GM12892 (cell line): ENCODE results near the gene MAP1LC3B2.

ENCODE experiments used
- DNase-seq: peaks from one replicate; pipeline ENCODE4 v3.0.0; 2011; ENCODE audit not compliant: insufficient read length
- FAIRE-seq: peaks from 2 replicates; lab custom pipeline; 2011; peaks lifted over from hg19 to GRCh38; lab: Jason Lieb, UNC
- POLR2A ChIP-seq: IDR thresholded peaks from 2 replicates; pipeline ENCODE4 v1.6.1; 2011; ENCODE audit warnings: low read depth, low read length, control low read depth
- POLR2AphosphoS5 ChIP-seq: IDR thresholded peaks from 2 replicates; pipeline ENCODE4 v1.6.1; 2011; ENCODE audit warnings: low read depth, low read length, control low read depth
- TAF1 ChIP-seq: IDR thresholded peaks from 2 replicates; pipeline ENCODE4 v1.6.1; 2011; ENCODE audit warnings: low read depth, mild to moderate bottlenecking, control low read depth, low read length, borderline replicate concordance

The MAP1LC3B2 gene

DNA sequence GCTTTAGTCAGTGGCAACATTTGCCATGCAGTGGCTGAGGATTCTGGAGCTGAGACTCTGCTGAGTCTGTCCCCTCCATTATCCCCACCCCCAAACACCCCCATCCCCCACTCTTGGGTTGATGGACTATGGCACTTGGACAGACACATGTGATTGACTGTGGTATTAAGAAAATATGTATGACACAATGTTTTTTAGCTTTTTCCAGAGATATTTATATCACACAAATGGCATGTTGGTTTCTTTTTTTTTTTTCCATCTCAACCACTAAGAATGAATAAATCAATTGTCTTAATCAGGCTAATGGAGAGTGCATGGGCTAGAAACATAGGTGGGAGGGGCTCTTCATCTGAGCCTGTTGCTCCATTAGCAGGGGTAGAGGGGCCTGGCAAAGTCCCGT, 30.7 kb upstream of the MAP1LC3B2 start:
- DNase-seq (no peak), FAIRE-seq (no peak)
- TF ChIP-seq TAF1 (no peak), POLR2AphosphoS5 (no peak), POLR2A (no peak)

DNA sequence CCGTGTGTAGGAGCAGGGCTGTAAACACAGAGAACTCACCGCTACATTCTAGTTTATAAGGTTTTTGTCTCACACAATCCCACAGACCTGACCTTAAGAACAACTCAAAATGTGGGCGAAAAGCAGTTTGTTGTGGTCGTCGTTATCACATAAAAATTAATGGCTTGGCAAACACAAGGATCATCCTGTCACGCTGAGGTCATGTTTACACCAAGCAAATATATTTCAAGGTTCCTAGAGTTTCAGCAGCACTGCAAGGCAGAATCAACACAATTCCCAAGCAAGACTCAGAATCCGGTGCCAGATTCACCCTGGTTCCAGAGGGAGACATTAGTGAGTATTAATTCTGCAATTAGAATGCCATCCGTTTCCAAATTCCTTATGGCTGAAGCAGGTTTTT, 30.1 kb upstream of the MAP1LC3B2 start:
- FAIRE-seq (no peak), DNase-seq (no peak)

DNA sequence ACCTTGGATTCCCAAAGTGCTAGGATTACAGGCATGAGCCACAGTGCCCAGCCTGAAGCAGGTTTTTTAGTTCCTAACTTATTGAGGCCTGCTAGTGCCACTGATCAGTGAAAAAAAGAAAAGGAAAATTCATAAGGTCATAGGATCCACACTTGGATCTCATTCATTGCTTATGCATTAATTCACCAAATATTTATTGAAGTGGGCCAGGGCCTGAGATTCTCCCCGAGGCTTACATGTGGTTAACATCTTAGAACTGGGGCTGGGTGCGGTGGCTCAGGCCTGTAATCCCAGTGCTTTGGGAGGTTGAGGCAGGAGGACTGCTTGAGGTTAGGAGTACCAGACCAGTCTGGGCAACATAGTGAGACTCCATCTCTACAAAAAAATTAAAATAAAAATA, 29.5 kb upstream of the MAP1LC3B2 start:
- DNase-seq, result no peak
- TF ChIP-seq POLR2A, result no peak
- no peak for TF ChIP-seq POLR2AphosphoS5
- no peak for TF ChIP-seq TAF1
- FAIRE-seq, result no peak

More for the DNA sequence above, 30.1 kb upstream of the MAP1LC3B2 start:
- TF ChIP-seq POLR2A (no peak), POLR2AphosphoS5 (no peak), TAF1 (no peak)

DNA sequence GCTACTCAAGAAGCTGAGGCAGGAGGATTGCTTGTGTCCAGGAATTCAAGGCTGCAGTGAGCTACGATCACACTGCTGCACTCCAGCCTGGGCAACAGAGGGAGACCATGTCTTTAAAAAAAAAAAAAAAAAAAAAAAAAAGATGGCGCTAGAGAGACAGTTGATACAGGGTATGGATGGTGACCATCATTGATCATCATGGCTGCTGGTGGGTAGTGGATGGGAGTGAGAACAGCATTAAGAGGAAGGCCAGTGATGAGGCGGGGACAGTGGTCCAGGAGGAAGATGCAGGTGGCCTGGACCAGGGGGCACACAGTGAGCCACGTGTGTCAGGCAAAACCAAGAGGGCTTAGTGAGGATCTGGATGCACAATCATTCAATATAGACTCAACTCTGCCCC, 26.8 kb upstream of the MAP1LC3B2 start:
- DNase-seq (no peak), FAIRE-seq (no peak)
- TF ChIP-seq POLR2A (no peak), TAF1 (no peak), POLR2AphosphoS5 (no peak)

DNA sequence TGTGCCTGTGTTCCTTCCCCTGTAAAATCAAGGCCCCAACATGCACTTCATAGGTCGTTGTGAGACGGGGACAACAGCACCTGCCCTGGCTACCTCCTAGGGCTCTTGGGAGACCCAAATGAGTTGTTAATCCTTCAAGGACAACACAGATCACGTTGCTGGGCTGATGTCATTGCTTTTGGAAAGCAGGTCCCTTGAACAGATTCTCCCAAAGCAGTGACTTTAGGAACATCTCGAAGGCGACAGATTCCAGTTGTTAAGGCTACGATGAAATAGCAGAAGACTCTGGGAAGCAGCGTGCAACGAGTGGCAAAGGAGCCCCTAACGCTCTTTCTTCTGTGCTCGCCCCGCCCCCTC, 26.2 kb upstream of the MAP1LC3B2 start:
- no peak for DNase-seq
- FAIRE-seq, result no peak
- TF ChIP-seq TAF1, result no peak
- TF ChIP-seq POLR2A, result no peak
- TF ChIP-seq POLR2AphosphoS5, result no peak

DNA sequence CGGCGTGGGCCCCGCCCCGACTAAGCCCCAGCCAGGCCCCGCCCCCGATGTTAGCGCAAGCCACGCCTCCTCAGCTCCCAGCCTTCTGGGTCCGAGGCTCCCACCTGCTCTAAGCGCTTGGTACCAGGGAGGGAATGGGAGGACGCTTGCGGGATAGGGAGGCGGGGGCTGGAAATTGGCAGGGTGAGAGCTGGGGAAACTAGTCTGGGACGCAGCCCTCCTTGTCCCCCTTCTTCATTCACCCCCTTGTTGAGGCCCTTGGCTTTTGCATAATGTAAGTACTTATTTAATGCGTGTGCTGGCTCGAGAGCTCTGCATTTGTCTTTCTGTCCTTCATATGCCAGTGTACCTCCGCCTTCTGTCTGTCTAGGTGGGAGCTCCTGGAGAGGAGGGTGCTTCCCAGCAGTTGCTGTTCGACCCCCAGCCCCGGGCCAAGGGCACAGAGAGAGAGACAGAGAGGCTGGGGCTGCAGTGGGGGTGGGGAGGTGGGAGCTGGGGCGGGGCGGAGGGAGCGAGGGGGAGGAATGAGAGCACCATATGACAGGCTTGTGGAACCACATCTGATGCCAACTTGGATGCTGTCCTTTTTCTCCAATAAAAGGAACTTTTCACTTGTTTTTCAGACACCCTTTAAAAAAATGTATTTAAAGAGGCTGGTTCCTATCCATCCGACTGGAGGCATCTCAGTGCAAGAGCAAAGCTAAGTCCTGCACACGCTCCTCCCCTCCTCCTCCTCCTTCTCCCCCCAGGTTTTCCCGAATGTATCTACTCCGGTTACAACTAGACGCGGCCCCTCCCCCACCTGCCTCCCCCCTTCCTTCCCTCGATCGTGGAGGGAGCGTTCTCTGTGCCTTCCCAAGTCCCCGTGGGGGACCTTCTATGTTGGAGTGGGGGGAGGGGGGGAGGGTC, 25.6 kb upstream of the MAP1LC3B2 start:
- FAIRE-seq, result no peak
- TF ChIP-seq POLR2A (0 out of 2 replicates have a peak, but pooled peaks have one; percentile 15), TAF1 (no peak)
- peak; percentile 80 for DNase-seq

DNA sequence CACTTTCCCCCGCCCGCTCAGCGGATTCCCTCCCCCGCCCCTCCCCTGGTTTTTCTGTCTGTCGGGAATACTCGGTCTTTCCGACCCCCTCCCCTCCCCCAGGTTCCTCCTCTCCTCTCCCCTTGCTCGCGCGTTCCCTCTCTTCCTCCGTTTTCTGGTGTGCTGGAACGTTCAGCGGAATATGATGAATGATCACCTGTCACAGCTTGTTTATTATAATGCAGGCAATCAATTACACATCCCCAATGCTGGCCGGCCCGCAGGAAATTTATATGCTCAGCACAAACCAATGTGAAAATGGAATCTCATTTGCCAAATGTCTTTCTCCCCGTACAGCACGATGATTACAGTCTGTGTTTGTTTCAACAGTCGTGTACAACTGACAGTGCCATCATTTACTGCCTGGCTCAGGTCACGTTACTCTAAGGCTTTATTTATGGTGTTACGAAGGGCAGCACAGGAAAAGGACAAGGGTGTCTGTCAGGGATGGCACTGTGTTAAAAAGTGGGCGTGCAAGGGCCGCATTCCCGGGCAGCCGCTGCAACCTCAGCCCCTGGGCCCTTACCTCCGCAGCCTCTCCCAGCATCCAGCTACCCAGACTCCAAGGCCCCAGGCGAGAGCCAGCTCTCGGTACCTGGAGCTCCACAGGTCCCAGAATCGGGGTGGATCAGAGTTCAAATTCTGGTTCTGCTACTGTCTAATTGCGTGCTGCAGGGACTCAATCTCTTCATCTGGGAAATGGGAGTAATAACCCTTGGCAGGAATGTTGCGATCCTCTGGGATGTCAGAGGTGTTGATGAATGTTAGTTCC, 24.7 kb upstream of the MAP1LC3B2 start:
- TF ChIP-seq POLR2AphosphoS5, result no peak
- no peak for TF ChIP-seq TAF1
- TF ChIP-seq POLR2A, result no peak
- DNase-seq (no peak), FAIRE-seq (peak; percentile 9)

DNA sequence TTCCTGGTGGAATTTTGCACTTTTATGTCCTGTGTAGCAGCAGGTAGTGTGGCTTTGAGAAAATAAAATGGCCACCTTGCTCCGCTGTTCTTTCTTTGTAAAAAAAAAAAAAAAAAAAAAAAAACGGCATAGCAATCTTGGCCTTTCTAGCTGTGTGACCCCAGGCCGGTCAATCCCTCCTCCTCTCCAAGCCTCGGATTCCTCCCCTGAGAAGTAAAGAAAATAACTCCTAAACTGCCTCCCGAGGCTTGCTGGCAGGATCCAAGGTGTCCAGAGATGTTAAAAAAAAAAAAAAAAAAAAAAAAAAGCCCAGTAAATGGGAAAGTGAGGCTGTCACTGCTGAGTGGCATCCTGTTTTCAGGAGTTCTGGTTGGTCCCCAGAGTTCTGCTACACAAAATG, 23.9 kb upstream of the MAP1LC3B2 start:
- no peak for TF ChIP-seq POLR2A
- no peak for TF ChIP-seq TAF1
- TF ChIP-seq POLR2AphosphoS5, result no peak
- no peak for DNase-seq
- FAIRE-seq, result no peak

DNA sequence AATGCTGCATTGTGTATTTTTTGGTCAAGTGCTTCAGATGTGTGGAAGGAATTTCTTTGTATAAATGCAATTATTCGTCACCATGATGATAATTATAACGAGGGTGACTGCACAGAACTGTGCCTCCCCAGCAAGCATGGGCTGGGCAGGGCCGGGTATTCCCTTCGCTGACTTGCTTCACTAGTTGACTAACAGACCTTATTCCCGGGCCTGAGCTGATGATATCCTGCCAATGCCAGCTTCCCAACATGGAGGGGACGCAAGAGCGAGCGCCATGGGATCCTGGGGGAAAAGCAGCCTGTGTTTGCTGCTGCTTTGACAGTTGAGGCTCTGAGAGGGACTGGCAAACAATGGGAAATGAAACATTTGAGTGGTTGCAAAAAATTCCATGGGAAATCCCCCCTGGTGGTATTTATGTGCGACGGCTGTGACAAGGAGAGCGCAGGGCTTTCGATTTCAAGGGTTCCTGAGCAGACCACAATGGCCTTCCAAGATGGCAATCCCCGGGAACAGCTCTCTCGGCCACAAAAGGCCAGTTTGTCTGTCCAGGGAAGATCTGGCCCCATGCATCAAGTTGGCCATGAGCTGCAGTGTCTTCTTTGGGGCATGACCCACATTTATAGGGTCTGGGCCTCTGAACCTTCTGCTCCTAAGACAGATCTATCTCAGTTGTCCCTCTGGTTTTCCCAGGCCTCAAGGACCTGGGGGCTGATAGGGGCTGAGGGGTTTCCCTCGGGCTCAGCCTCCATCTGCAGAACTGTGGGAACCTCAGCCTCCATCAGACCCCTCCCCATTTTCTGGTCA, 21.9 kb upstream of the MAP1LC3B2 start:
- no peak for DNase-seq
- peak; percentile 5 for FAIRE-seq
- TF ChIP-seq POLR2AphosphoS5, result no peak
- peak; percentile 49; the same call in 1 of the 2 replicates for TF ChIP-seq POLR2A
- TF ChIP-seq TAF1, result peak; percentile 42; the same call in 1 of the 2 replicates

DNA sequence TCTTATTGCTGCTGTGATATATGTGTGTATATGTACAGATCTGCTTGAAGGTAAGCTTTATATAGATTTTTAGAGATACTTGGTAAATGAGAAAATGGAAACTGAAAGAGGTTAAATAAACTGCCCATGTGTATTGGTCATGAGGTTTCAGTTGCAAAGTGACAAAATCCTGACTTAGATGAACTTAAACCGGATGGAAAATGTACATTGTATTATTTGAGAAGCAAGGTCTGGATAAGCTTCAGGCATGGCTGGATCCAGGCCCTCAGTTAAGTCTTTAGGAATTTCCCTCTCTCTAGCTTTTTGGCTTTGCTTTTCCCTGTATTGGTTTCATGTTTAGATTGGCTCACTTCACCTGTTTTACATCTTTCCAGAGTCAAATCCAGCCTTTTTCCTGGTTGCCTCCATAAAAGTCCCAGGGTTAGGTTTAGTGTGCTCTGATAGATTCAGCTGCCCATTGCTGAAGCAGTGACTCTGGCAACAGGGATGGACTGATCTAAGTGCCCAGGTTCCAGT, 21.0 kb upstream of the MAP1LC3B2 start:
- FAIRE-seq, result peak; percentile 77
- TF ChIP-seq POLR2AphosphoS5 (no peak), POLR2A (no peak), TAF1 (no peak)
- DNase-seq, result no peak

DNA sequence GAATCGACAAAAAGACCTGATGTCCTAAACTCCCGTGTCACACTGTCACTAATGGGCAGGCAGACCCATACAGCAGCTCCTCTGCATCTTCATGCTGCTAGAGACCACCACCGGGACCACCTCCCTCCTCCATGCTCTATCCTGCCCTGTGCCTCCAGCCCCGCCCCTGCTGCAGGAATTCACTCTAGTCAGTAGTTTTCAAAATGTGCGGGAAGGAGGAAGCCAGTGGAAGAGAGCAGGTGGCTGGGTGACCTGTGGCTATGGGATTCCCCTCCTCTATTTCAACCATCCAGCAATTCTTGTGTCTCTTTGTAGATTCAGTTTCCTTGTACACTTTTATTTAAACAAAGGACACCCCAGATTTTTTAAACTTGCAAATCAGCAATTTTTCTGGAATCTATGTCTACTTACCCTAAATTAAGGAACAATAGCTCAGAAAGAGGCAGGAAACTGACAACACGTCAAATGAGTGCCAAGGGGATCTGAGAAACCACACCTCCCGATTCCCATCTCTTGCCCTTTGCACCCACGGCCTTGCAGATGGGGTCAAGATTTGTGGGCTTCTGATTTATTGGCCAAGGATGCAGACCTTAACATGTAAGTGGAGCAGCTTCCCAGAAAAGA, 20.4 kb upstream of the MAP1LC3B2 start:
- no peak for TF ChIP-seq TAF1
- TF ChIP-seq POLR2A, result no peak
- no peak for TF ChIP-seq POLR2AphosphoS5
- DNase-seq (no peak), FAIRE-seq (no peak)
